K562 (cell line): Measurements from ENCODE around the gene BRAP. TPM values are rescaled to one million over a fixed set of nuclear protein-coding genes. Genes with fewer than 3 reads are reported as not detected.
A peak's percentile ranks its signal among the peaks of the same experiment; 100 is the strongest.

Source experiments
- CBX2 ChIP-seq: fragments of 200-600 bp; sonication (generic); IDR thresholded peaks from one replicate; pipeline ENCODE4 v1.6.1; 2012; ENCODE audit warnings: mild to moderate bottlenecking, low read length, inconsistent platforms; ENCODE audit not compliant: insufficient read depth, poor library complexity, severe bottlenecking
- ETV6 ChIP-seq, 3 experiments: fragments of 150-350 bp in 1 of 3; sonication (generic) in 1 of 3; formaldehyde crosslinking in 1 of 3; IDR thresholded peaks; 2 replicates each; pipeline versions ENCODE4 v1.6.1 to v1.8.0; 2014 to 2022; ENCODE audit warnings: borderline replicate concordance in 2 of 3, low read depth in 2 of 3, antibody characterized with exemption in 1 of 3, low read length in 1 of 3, mild to moderate bottlenecking in 1 of 3, missing genetic modification reagents in 1 of 3
- FOXM1 ChIP-seq, 2 experiments: fragments of 450-650 bp in 1 of 2; sonication (generic) in 1 of 2; formaldehyde crosslinking in 1 of 2; IDR thresholded peaks; 2 replicates each; pipeline versions ENCODE4 v1.6.1 to v1.9.0; 2017 to 2022; ENCODE audit warnings: low read depth in 2 of 2, mild to moderate bottlenecking in 2 of 2, missing genetic modification reagents in 1 of 2, moderate library complexity in 1 of 2
- GTF2F1 ChIP-seq: IDR thresholded peaks from 2 replicates; pipeline ENCODE4 v1.6.1; 2011; ENCODE audit warnings: low read depth, low read length, improper control_type of control experiment
- HDAC1 ChIP-seq, 2 experiments: fragments of 450-650 bp; IDR thresholded peaks; 2 replicates each; pipeline ENCODE4 v1.6.1; 2016 to 2017; ENCODE audit warnings: inconsistent platforms in 1 of 2, mild to moderate bottlenecking in 1 of 2, moderate library complexity in 1 of 2
- HDAC2 ChIP-seq: fragments of 450-650 bp; IDR thresholded peaks from 2 replicates; pipeline ENCODE4 v1.6.1; 2016; ENCODE audit warnings: mild to moderate bottlenecking
- KDM1A ChIP-seq, 2 experiments: fragments of 450-650 bp; IDR thresholded peaks; 2 replicates each; pipeline ENCODE4 v1.6.1; 2016; ENCODE audit warnings: mild to moderate bottlenecking in 2 of 2
- MEF2A ChIP-seq: IDR thresholded peaks from 2 replicates; pipeline ENCODE4 v1.6.1; 2011; ENCODE audit warnings: low read depth, mild to moderate bottlenecking, low read length, moderate library complexity; ENCODE audit not compliant: control insufficient read depth
- MNT ChIP-seq, 2 experiments: fragments of 450-650 bp; conservative IDR thresholded peaks; 2 replicates each; pipeline ENCODE4 v1.6.1; 2017; ENCODE audit warnings: mild to moderate bottlenecking in 2 of 2, moderate library complexity in 2 of 2
- NFYB ChIP-seq: IDR thresholded peaks from 2 replicates; pipeline ENCODE4 v1.6.1; 2011; ENCODE audit warnings: mild to moderate bottlenecking, moderate library complexity; ENCODE audit not compliant: insufficient read length; ENCODE audit errors: extremely low read depth
- PHF21A ChIP-seq: fragments of 450-650 bp; IDR thresholded peaks from 2 replicates; pipeline ENCODE4 v1.6.1; 2017; ENCODE audit warnings: low read depth, borderline replicate concordance
- POLR2A ChIP-seq: fragments of 450-650 bp; conservative IDR thresholded peaks from 2 replicates; pipeline ENCODE4 v1.6.1; 2016
- PTBP1 ChIP-seq: fragments of 200-400 bp; formaldehyde crosslinking; IDR thresholded peaks from 2 replicates; pipeline ENCODE4 v1.6.1; 2017; ENCODE audit warnings: low read depth, low read length
- RBM22 ChIP-seq: fragments of 200-400 bp; formaldehyde crosslinking; IDR thresholded peaks from 2 replicates; pipeline ENCODE4 v1.6.1; 2018; ENCODE audit warnings: low read length, low read depth; ENCODE audit not compliant: poor library complexity, severe bottlenecking
- SAP30 ChIP-seq: fragments of 200-600 bp; sonication (generic); IDR thresholded peaks from 2 replicates; pipeline ENCODE4 v1.6.1; 2012; ENCODE audit warnings: borderline replicate concordance, low read depth, mild to moderate bottlenecking, moderate library complexity, low read length, control low read depth, inconsistent platforms; ENCODE audit not compliant: insufficient read depth, poor library complexity, severe bottlenecking
- SREBF1 ChIP-seq: fragments of 150-350 bp; IDR thresholded peaks from 2 replicates; pipeline ENCODE4 v1.6.1; 2014; ENCODE audit warnings: antibody characterized with exemption, low read depth, low read length, borderline replicate concordance
- ZBTB7A ChIP-seq: IDR thresholded peaks from 2 replicates; pipeline ENCODE4 v1.6.1; 2011; ENCODE audit warnings: low read depth, mild to moderate bottlenecking, low read length, moderate library complexity, borderline replicate concordance; ENCODE audit not compliant: control insufficient read depth
- ZNF143 ChIP-seq: sonication (generic); formaldehyde crosslinking; IDR thresholded peaks from 2 replicates; pipeline ENCODE4 v1.9.0; 2022; ENCODE audit warnings: mild to moderate bottlenecking, missing genetic modification reagents
- ZNF217 ChIP-seq: sonication (generic); formaldehyde crosslinking; IDR thresholded peaks from 2 replicates; pipeline ENCODE4 v1.8.0; 2022; ENCODE audit warnings: mild to moderate bottlenecking, missing genetic modification reagents
- ZNF324 ChIP-seq: fragments of 250-450 bp; sonication (Bioruptor Pico); IDR thresholded peaks from 2 replicates; pipeline ENCODE4 v1.4.0; 2020; ENCODE audit warnings: mild to moderate bottlenecking
- ZNF445 ChIP-seq: fragments of 250-450 bp; sonication (Bioruptor Pico); IDR thresholded peaks from 2 replicates; pipeline ENCODE4 v1.4.0; 2020; ENCODE audit warnings: low read depth, mild to moderate bottlenecking, moderate library complexity
- polyA plus RNA-seq, 8 experiments: library from polyadenylated mRNA; depleted of rRNA in 4 of 8; stranded (reverse) in 5 of 8; unstranded in 3 of 8; fragments of >200 nt; fragmentation: Nextera tagmentation in 2 of 8; fragmentation: Illumina TruSeq in 1 of 8; extraction: Ambion mirVana in 2 of 8; extraction: Trizol in 1 of 8; gene quantifications; 2 replicates each; pipeline versions ENCODE4 v1.2.1 to v1.2.3, GENCODE V29; 2011 to 2014; ENCODE audit warnings: inconsistent platforms in 1 of 8, missing spikeins in 1 of 8
- total RNA-seq, 7 experiments: library from RNA; depleted of rRNA in 6 of 7; stranded (reverse); fragments of >200 nt in 6 of 7; fragmentation: Illumina TruSeq in 2 of 7; extraction: Trizol in 2 of 7; gene quantifications; 2 replicates each; pipeline versions ENCODE4 v1.2.1 to v1.2.3, GENCODE V29; 2011 to 2021; ENCODE audit warnings: low replicate concordance in 1 of 7
- TF ChIP-seq, protein P1 (sequence below), 2 experiments: fragments of 450-650 bp; IDR thresholded peaks; 2 replicates each; pipeline ENCODE4 v1.6.1; 2016
- TF ChIP-seq, protein P2 (sequence below): fragments of 250-450 bp; sonication (Bioruptor Pico); IDR thresholded peaks from 2 replicates; pipeline ENCODE4 v1.4.0; 2020

The BRAP gene
- total and polyA plus RNA-seq, 9 of the 15 experiments (the other 6 are each of a cell fraction or from before 2014, with no cell fraction given), result 2.2 to 32.6 (median 27.5) TPM

GRCh38 chr12:111597831-111598636 lies 87.7 kb downstream of the BRAP start (continued):
- no peak for TF ChIP-seq ZNF324 (CRISPR knock-in tag)
- TF ChIP-seq RBM22, result peak; percentile 78
- TF ChIP-seq, protein P1, sequence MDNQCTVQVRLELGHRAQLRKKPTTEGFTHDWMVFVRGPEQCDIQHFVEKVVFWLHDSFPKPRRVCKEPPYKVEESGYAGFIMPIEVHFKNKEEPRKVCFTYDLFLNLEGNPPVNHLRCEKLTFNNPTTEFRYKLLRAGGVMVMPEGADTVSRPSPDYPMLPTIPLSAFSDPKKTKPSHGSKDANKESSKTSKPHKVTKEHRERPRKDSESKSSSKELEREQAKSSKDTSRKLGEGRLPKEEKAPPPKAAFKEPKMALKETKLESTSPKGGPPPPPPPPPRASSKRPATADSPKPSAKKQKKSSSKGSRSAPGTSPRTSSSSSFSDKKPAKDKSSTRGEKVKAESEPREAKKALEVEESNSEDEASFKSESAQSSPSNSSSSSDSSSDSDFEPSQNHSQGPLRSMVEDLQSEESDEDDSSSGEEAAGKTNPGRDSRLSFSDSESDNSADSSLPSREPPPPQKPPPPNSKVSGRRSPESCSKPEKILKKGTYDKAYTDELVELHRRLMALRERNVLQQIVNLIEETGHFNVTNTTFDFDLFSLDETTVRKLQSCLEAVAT (IDR thresholded peaks at IDR 0.05), result 0 out of 4 replicates have a peak, but pooled peaks of 1 of the 2 experiments have one; percentile 13
- peak; percentile 44; the same call in 1 of the 2 replicates for TF ChIP-seq ZNF143 (CRISPR knock-in tag)
- no peak for TF ChIP-seq SREBF1
- TF ChIP-seq POLR2A, result peak; percentile 61
- no peak for TF ChIP-seq ZNF217 (CRISPR knock-in tag)
- no peak for TF ChIP-seq MEF2A
- TF ChIP-seq SAP30, result peak; percentile 26
- TF ChIP-seq ZNF445 (CRISPR knock-in tag), result no peak
- no peak for TF ChIP-seq HDAC2
- TF ChIP-seq ZBTB7A, result peak; percentile 14; the same call in 1 of the 2 replicates
- TF ChIP-seq ETV6 (IDR thresholded peaks at IDR 0.05; ENCODE audit: borderline replicate concordance in 1 of 2, low read depth in 2 of 2, low read length in 1 of 2), result no peak
- TF ChIP-seq ETV6 (CRISPR knock-in tag; IDR thresholded peaks at IDR 0.05; ENCODE audit: borderline replicate concordance), result no peak
- 0 out of 2 replicates have a peak, but pooled peaks have one; percentile 42 for TF ChIP-seq PHF21A
- no peak for TF ChIP-seq GTF2F1
- no peak for TF ChIP-seq CBX2
- TF ChIP-seq KDM1A (IDR thresholded peaks at IDR 0.05), result peak in 1 of 2 experiments; percentile 62; a peak in 1 of 4 replicates
- TF ChIP-seq MNT (conservative IDR thresholded peaks at IDR 0.05), result peak; percentile 68 to 85
- no peak for TF ChIP-seq FOXM1 (IDR thresholded peaks at IDR 0.05; ENCODE audit: low read depth)
- 0 out of 2 replicates have a peak, but pooled peaks have one; percentile 72 for TF ChIP-seq FOXM1 (CRISPR knock-in tag; IDR thresholded peaks at IDR 0.05; ENCODE audit: low read depth)
- TF ChIP-seq NFYB, result no peak
- TF ChIP-seq HDAC1 (IDR thresholded peaks at IDR 0.05), result peak in 1 of 2 experiments; percentile 16; a peak in 2 of 4 replicates
- TF ChIP-seq, protein P2, sequence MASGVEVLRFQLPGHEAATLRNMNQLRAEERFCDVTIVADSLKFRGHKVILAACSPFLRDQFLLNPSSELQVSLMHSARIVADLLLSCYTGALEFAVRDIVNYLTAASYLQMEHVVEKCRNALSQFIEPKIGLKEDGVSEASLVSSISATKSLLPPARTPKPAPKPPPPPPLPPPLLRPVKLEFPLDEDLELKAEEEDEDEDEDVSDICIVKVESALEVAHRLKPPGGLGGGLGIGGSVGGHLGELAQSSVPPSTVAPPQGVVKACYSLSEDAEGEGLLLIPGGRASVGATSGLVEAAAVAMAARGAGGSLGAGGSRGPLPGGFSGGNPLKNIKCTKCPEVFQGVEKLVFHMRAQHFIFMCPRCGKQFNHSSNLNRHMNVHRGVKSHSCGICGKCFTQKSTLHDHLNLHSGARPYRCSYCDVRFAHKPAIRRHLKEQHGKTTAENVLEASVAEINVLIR (CRISPR knock-in tag), result no peak
- TF ChIP-seq PTBP1, result no peak
